Neutrophil (primary cell): ENCODE results near the gene GNAI3.

Source experiments
- H3K27ac ChIP-seq: fragments of 200-600 bp; sonication (generic); 2 replicates; pipeline ENCODE4 v1.5.1; 2016; ENCODE audit warnings: mild to moderate bottlenecking, moderate library complexity
- H3K27me3 ChIP-seq: fragments of 200-600 bp; sonication (generic); 2 replicates; pipeline ENCODE4 v1.6.0; 2016; ENCODE audit warnings: mild to moderate bottlenecking
- H3K36me3 ChIP-seq: fragments of 200-600 bp; sonication (generic); 2 replicates; pipeline ENCODE4 v1.5.1; 2017
- H3K4me1 ChIP-seq, 2 experiments: fragments of 200-600 bp in 1 of 2; sonication (generic) in 1 of 2; 1 replicate in 1 of 2; 2 replicates in 1 of 2; pipeline versions ENCODE4 v1.5.1 to v1.6.1; 2013 to 2016; ENCODE audit warnings: low read depth in 1 of 2, low read length in 1 of 2, mild to moderate bottlenecking in 1 of 2, moderate library complexity in 1 of 2; ENCODE audit not compliant: control insufficient read depth in 1 of 2, insufficient read depth in 1 of 2
- H3K4me3 ChIP-seq, 2 experiments: fragments of 200-600 bp in 1 of 2; sonication (generic) in 1 of 2; 1 replicate in 1 of 2; 2 replicates in 1 of 2; pipeline ENCODE4 v1.5.1; 2013 to 2016; ENCODE audit warnings: low read depth in 1 of 2, low read length in 1 of 2, mild to moderate bottlenecking in 1 of 2, moderate library complexity in 1 of 2
- H3K9me3 ChIP-seq: fragments of 200-600 bp; sonication (generic); 2 replicates; pipeline ENCODE4 v1.5.1; 2016
- CTCF ChIP-seq: fragments of 200-600 bp; sonication (generic); IDR thresholded peaks from 2 replicates; pipeline ENCODE4 v1.5.1; 2016; ENCODE audit warnings: antibody characterized with exemption

GNAI3 gene

GRCh38 chr1:109631513-109632505 lies 83.4 kb downstream of the GNAI3 start:
- Histone ChIP-seq H3K27me3 (peaks cover 5% of the 10 kb centered on the region), H3K4me1 (peaks cover 0 to 4% of the 10 kb centered on the region in 2 experiments), H3K36me3 (peaks cover 63% of the 10 kb centered on the region), H3K9me3 (no peaks in the 10 kb centered on the region), H3K4me3 (no peak overlapping the region), H3K27ac (no peak overlapping the region)
- TF ChIP-seq CTCF, result no peak

- Histone ChIP-seq H3K4me1 (peaks cover 0 to 4% of the 10 kb centered on the region in 2 experiments), H3K27ac (peak overlapping the region; percentile 49), H3K4me3 (no peak overlapping the region), H3K27me3 (peaks cover 6% of the 10 kb centered on the region), H3K9me3 (no peaks in the 10 kb centered on the region), H3K36me3 (peaks cover 53% of the 10 kb centered on the region)
- TF ChIP-seq CTCF, result no peak
These were observed 84.4 kb downstream of the GNAI3 start for GRCh38 chr1:109632671-109633346.

- H3K27me3 ChIP-seq, result peaks cover 6% of the 10 kb centered on the region
- TF ChIP-seq CTCF, result no peak
- H3K4me1 ChIP-seq, result peaks cover 0 to 4% of the 10 kb centered on the region in 2 experiments
- no peak overlapping the region for H3K4me3 ChIP-seq
- no peaks in the 10 kb centered on the region for H3K9me3 ChIP-seq
- peaks cover 38% of the 10 kb centered on the region for H3K36me3 ChIP-seq
- peak overlapping the region; percentile 44 for H3K27ac ChIP-seq
These were observed 85.9 kb downstream of the GNAI3 start for GRCh38 chr1:109634292-109634691.

- peaks cover under 1 to 7% of the 10 kb centered on the region in 2 experiments for H3K4me1 ChIP-seq
- no peak for TF ChIP-seq CTCF
- H3K27me3 ChIP-seq, result peaks cover 6% of the 10 kb centered on the region
- no peak overlapping the region for H3K4me3 ChIP-seq
- H3K36me3 ChIP-seq, result peaks cover 31% of the 10 kb centered on the region
- H3K27ac ChIP-seq, result peak overlapping the region; percentile 44
- no peaks in the 10 kb centered on the region for H3K9me3 ChIP-seq
These were observed 86.6 kb downstream of the GNAI3 start for GRCh38 chr1:109634771-109635750.

GRCh38 chr1:109635862-109636200 lies 87.4 kb downstream of the GNAI3 start:
- no peak for TF ChIP-seq CTCF
- Histone ChIP-seq H3K36me3 (peaks cover 23% of the 10 kb centered on the region), H3K27ac (no peak overlapping the region), H3K9me3 (no peaks in the 10 kb centered on the region), H3K4me1 (peaks cover 6 to 12% of the 10 kb centered on the region in 2 experiments), H3K27me3 (peaks cover 6% of the 10 kb centered on the region), H3K4me3 (no peak overlapping the region)
